Mucosa of rectum (tissue), 2 donors: Measurements from ENCODE around the gene NPHS1.
"Not testable (repeated sequence)": the region's sequence is repeated elsewhere in the genome, so short reads cannot be mapped to it uniquely, and the experiment has no call there.

ENCODE experiments used
- H3K27ac ChIP-seq, 2 donors: one replicate each; pipeline ENCODE4 v1.7.0; 2013; ENCODE audit warnings: inconsistent platforms in 2 of 2, low read depth in 2 of 2, low read length in 2 of 2
- H3K27me3 ChIP-seq, 2 donors: one replicate each; pipeline ENCODE4 v1.7.0; 2013; ENCODE audit warnings: low read length in 2 of 2; ENCODE audit not compliant: control insufficient read depth in 2 of 2, insufficient read depth in 2 of 2
- H3K36me3 ChIP-seq, 2 donors: one replicate each; pipeline ENCODE4 v1.7.0; 2013; ENCODE audit warnings: low read length in 2 of 2; ENCODE audit not compliant: control insufficient read depth in 2 of 2, insufficient read depth in 2 of 2
- H3K4me1 ChIP-seq, 2 donors: one replicate each; pipeline ENCODE4 v1.7.0; 2013; ENCODE audit warnings: low read length in 2 of 2, mild to moderate bottlenecking in 1 of 2; ENCODE audit not compliant: control insufficient read depth in 2 of 2, insufficient read depth in 2 of 2
- H3K4me3 ChIP-seq, 2 donors: one replicate each; pipeline ENCODE4 v1.7.0; 2013; ENCODE audit warnings: low read length in 2 of 2
- H3K9ac ChIP-seq, 2 donors: one replicate each; pipeline ENCODE4 v1.7.0; 2013; ENCODE audit warnings: low read length in 2 of 2, low read depth in 1 of 2, mild to moderate bottlenecking in 1 of 2
- H3K9me3 ChIP-seq, 2 donors: one replicate each; pipeline ENCODE4 v1.7.0; 2013; ENCODE audit warnings: low read length in 2 of 2; ENCODE audit not compliant: control insufficient read depth in 2 of 2
- donor health status: healthy.
- donor health status: Normal muscosa, but diverticular disease.

Gene NPHS1

DNA sequence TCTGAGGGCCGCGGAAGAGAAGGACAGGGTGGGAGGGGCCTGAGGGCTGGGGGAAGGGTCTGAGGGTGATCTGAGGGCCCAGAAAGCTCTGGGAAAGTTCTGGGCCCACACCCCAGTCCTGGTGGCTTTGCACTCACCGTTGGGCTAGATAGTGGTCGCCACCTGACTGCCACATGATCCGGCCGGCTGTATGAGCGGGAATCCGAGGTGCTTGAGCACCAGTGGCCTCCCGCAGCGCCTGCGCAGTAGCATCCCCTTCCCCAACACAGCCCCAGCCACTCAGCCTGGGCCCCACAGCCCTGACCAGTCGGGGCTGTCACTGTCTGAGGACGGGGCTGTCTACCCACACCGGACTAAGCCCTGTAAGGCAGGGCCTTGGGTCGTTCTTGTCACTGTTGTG, 54.6 kb downstream of the NPHS1 start:
- Histone ChIP-seq H3K36me3 (no peaks in the 10 kb centered on the region), H3K4me1 (no peaks in the 10 kb centered on the region), H3K27me3 (peaks cover 3 to 13% of the 10 kb centered on the region in 2 donors), H3K27ac (no peak overlapping the region), H3K9me3 (no peaks in the 10 kb centered on the region), H3K9ac (no peak overlapping the region), H3K4me3 (no peak overlapping the region)

DNA sequence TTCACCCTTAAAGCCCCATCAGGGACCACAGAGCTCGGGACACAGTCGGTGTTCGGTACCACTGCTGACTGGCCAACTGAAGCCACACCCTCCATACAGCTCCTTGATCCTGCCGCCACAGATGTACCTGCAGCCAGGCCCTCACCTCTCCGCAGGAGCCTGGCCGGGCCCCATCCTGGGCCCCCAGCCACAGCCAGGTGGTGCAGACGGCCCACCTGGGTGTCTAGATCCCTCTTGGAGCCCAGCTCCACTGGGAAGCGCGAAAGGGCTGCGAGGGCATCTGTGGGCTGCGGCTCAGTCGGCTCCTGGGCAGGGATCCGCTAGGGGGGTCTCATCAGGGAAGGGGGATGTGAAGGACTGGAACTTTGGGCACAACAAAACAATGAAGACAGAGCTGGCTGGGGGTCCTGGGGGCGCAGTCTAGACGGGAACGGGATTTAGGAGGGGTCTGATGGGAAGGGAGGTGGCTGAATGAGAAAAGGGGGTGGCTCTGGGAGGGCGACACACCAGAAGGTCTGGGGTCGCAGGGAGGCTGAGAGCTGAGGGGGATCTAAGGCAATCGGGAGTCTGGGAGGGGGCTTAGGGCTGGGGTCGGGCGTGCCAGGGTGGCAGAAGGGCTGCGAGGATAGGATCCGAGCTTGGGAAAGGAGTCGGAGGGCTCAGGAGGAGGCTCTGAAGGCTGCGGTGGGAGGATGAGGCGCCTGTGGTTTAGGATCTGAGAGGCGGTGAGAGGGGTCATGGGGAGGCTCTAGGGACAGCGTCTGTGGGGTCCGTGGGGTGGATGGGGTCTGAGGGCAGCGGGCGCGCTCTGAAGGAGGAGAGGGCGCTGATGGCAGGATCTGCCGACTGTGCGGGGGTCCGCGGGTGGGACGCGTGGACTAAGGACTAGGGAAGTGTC, 55.4 kb downstream of the NPHS1 start:
- no peak overlapping the region for H3K9ac ChIP-seq
- H3K36me3 ChIP-seq, result no peaks in the 10 kb centered on the region
- no peaks in the 10 kb centered on the region for H3K9me3 ChIP-seq
- no peaks in the 10 kb centered on the region for H3K4me1 ChIP-seq
- H3K27me3 ChIP-seq, result peaks cover 3 to 13% of the 10 kb centered on the region in 2 donors
- no peak overlapping the region for H3K27ac ChIP-seq
- no peak overlapping the region for H3K4me3 ChIP-seq

DNA sequence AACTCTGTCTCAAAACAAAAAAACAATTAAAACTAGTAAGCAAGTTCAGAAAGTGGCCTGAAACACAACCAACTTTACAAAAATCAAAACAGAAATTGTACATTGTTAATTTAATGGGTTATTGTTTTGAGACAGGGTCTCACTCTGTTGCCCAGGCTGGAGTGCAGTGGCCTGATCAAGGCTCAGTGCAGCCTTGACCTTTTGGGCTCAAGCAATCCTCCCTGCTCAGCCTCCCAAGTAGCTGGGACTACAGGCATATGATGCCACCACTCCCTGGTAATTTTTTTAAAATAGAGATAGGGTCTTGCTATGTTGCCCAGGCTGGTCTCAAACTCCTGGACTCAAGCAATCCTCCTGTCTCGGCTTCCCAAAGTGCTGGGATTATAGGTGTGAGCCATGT, 56.7 kb downstream of the NPHS1 start:
- not testable (repeated sequence) for H3K4me3 ChIP-seq, H3K36me3 ChIP-seq, H3K9me3 ChIP-seq, H3K27ac ChIP-seq, H3K9ac ChIP-seq, H3K4me1 ChIP-seq
- H3K27me3 ChIP-seq, result peaks cover 3 to 13% of the 10 kb centered on the region in 2 donors

DNA sequence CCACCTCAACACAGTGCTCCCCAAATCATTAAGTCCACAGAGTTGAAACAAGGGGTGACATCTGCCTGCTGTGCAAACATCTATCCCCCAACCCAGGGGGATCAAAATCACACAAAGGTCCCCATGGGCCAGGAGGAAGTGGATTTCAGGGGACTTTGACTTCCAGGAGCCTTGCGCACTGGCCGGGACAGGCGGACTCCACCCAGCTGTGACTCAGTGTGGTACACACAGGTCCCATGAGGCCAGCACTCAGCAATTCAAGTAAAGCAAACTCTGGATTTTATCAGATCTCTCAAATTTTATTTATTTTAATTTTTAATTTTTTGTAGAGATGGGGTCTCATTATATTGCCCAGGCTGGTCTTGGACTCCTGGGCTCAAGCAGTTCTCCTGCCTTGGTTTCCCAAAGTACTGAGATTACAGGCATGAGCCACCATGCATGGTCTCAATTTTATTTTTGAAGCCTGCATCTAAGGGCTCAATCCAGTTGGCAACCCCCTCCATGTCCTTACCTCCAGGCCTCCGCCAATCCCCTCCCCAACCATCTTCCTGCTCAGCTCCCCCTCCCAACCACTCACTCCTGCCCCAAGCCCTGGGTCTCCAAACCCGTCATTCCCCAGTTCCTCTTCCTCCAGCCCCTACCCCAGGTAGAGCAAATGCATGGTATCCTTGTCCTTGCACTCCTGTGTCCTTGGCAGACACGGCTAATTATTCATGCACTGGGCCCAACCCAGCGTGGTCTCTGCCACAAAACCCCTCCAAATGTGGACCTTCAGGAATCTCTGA, 58.7 kb downstream of the NPHS1 start:
- Histone ChIP-seq H3K36me3 (no peaks in the 10 kb centered on the region), H3K9ac (no peak overlapping the region), H3K27me3 (peaks cover 3 to 10% of the 10 kb centered on the region in 2 donors), H3K4me1 (no peaks in the 10 kb centered on the region), H3K4me3 (no peak overlapping the region), H3K9me3 (no peaks in the 10 kb centered on the region), H3K27ac (no peak overlapping the region)

DNA sequence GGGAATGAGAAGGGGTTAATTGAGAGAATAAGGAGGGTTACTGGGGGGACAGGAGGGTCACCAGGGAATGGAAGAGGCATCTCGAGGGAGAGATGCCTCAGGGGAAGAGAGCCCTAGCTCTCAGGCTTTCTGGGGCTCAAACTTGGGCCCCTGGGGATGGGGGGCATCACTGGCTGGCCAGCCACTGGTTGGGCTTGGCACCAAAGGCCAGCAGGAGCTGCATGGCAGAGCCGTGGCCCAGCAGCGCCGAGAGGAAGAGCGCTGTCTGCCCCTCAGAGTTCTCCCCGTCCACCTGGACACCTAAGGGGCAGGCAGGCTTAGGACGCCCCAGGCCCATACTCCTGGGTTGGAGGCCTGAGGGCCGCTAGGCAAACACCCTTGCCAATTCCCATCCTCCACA, 59.4 kb downstream of the NPHS1 start:
- Histone ChIP-seq H3K27ac (no peak overlapping the region), H3K9ac (no peak overlapping the region), H3K4me3 (no peak overlapping the region), H3K27me3 (peaks cover 3 to 10% of the 10 kb centered on the region in 2 donors), H3K9me3 (no peaks in the 10 kb centered on the region), H3K36me3 (no peaks in the 10 kb centered on the region), H3K4me1 (no peaks in the 10 kb centered on the region)

DNA sequence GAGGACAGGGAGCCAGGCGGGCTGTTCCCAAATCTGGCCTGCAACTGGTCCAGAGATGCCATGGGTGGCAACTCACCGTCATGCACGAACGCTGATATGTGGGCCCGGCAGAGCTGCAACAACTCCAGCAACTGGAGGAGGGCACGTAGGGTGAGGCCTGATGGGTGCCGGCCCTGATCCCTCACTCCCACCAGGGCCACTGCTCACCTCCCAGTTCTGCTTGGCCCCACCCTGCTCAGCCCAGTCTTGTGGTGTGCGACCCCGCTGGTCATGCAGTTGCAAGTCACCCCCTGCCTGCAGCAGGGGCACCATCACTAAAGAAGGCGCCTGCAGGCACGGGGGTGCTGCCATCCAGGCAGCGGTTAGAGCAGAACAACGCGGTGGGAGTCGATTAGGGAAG, 60.0 kb downstream of the NPHS1 start:
- Histone ChIP-seq H3K9ac (no peak overlapping the region), H3K27ac (no peak overlapping the region), H3K4me3 (no peak overlapping the region), H3K36me3 (no peaks in the 10 kb centered on the region), H3K9me3 (no peaks in the 10 kb centered on the region), H3K27me3 (peaks cover 3 to 10% of the 10 kb centered on the region in 2 donors), H3K4me1 (no peaks in the 10 kb centered on the region)

DNA sequence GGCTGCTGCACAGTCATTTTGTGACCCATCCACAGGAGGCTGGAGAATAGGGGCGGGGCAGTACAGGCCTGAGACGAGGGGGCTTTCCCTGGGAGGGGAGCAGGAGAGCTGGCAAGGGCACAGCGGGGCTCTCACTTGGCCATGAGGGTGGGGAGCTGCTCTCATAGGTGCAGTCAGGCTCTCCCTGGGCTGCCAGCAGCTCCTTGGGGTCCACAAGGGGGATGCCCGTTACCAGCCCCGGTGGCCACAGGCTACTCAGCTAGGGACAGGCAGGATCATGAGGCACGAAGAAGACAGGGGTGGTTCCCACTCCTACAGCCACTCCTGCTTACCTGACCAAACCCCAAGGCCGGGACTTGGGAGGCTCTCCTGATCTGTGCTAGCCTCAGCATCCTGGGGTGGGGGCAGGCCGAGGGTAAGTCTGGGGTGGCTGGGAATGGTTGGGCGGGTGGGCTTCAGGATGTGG, 60.5 kb downstream of the NPHS1 start:
- no peaks in the 10 kb centered on the region for H3K4me1 ChIP-seq
- H3K36me3 ChIP-seq, result no peaks in the 10 kb centered on the region
- H3K9me3 ChIP-seq, result no peaks in the 10 kb centered on the region
- no peak overlapping the region for H3K4me3 ChIP-seq
- H3K9ac ChIP-seq, result no peak overlapping the region
- H3K27ac ChIP-seq, result no peak overlapping the region
- H3K27me3 ChIP-seq, result peaks cover 3 to 6% of the 10 kb centered on the region in 2 donors

DNA sequence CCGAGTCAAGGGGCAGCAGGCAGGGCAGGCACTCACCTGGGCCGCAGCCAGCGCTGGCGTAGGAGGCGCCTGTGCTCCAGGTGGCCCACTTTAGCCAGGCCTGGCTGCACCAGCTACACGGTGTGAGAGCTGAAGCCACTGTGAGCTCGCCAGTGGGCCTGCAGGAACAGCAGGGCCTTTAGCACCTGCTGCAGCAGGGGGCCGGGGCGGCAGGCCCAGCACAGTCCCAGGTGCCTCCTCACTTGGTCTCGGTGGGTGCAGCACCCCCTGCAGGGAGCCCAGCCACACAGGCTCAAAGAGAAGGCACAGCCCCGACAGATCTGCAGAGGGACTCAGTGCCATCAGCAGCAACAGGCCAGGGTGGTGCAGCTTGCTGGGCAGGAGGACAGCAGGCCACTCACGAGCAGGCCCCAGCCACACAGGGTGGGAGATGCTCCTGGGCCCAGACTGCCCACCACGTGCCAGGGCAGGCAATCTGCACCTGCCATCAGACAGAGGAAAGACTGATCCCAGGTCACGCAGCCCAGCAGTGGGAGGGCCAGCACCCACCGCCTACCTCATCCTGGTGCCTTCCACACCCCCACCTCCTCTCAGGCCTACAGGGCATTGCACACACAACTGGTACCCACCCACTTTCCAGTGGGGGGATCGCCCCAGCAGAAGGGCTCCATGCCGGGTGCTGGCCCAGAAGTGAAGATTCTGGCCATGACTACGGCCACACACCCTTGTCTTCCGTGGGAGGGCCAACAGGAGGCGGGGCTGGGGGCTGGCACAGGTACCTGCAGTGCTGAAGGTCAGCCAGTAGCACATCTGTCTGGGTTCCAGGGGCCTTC, 61.1 kb downstream of the NPHS1 start:
- no peaks in the 10 kb centered on the region for H3K4me1 ChIP-seq
- no peak overlapping the region for H3K9ac ChIP-seq
- no peaks in the 10 kb centered on the region for H3K36me3 ChIP-seq
- no peaks in the 10 kb centered on the region for H3K27me3 ChIP-seq
- no peaks in the 10 kb centered on the region for H3K9me3 ChIP-seq
- no peak overlapping the region for H3K27ac ChIP-seq
- no peak overlapping the region for H3K4me3 ChIP-seq

DNA sequence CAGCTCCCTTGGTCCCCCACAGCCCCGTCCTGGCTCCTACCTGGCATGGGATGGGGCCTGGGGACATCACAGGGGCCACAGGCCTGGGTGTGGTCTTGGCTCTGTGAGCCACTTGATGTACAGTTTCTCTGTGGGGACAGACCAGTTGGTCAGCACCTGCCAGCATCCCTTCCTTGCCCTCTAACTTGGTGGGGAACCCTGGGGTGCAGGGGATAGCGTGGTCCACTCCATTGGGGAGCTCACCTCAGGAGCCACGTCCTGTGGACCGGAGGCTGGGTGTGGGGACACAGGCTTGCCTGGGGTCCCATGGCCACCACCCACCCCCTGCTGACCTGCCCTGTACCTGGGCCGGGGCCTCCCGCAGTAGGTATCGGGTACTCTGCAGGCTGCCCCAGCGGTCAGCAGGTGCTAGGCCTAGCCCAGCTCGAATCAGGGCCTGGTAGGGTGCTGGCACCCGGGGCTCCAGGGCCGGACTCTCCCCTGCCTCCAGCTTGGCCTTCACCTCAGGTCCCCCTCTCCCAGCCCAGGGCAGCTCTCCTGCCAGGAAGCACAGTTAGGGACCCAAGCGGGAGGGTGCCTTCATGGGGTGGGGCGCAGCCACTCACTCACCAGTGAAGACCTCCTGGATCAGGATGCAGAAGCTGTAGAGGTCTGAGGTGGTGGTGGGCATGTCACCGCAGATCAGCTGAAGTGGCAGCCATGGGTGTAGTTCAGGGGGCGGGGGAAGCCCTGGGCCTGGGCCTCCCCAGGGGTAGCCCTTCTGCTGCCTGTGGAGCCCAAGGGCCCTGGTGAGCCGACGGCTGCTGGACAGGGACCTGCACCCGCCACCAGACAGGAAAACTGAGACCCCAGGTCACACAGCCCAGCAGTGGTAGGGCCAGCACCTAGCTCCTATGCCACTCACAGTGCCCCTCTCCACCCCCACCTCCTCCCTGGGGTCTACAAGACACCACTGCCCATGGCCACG, 62.0 kb downstream of the NPHS1 start:
- H3K27me3 ChIP-seq, result no peaks in the 10 kb centered on the region
- no peak overlapping the region for H3K4me3 ChIP-seq
- no peaks in the 10 kb centered on the region for H3K4me1 ChIP-seq
- H3K9ac ChIP-seq, result no peak overlapping the region
- H3K27ac ChIP-seq, result no peak overlapping the region
- H3K9me3 ChIP-seq, result no peaks in the 10 kb centered on the region
- H3K36me3 ChIP-seq, result no peaks in the 10 kb centered on the region
